Measurements from ENCODE around the gene NHERF2. TPM values are rescaled to one million over a fixed set of nuclear protein-coding genes. Genes with fewer than 3 reads are reported as not detected.

NHERF2 gene
- total and polyA plus RNA-seq, 9 of the 15 experiments (the other 6 are each of a cell fraction or from before 2014, with no cell fraction given): 0.15 to 42.0 (median 12.5) TPM

DNA sequence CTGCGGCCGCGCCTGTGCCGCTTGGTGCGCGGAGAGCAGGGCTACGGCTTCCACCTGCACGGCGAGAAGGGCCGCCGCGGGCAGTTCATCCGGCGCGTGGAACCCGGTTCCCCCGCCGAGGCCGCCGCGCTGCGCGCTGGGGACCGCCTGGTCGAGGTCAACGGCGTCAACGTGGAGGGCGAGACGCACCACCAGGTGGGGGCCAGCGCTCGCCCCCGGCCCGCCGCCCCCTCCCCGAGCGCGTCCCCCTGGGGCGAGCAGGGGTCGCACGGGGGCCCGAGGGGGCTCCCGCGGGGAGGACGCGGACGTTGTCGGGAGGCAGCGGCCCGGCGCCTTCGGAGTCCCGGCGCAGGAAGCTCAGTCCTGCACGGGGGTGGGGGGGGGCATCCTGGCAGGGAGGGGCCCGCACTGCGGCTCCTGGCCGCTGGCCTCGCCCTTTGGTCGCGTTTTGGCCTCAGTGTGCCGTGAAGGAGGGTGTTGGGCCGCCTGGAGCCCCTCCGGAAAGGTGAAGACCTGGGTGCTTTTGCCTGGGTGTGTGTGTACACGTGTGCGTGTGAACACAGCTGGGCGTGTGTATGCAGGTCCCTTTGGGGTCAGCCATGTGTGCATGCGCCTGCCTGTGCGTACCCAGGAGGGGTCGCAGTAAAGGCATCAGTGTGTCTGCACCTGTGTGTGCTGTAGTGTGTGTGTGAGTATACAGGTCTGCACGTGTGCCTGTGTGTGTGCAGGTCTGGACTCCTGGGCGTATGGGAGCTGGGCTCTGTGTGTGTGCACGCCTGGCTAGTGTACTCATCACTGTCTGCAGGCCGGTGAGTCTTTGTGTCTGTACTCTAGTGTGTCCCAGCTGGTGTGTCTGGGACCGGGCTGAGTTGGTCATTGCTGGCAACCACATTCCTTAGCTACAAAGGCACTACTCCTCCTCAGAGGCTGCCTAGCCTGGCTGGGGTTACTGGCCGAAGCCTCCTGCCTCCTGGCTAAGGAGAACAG, 615 bp downstream of the NHERF2 start (continued):
- TF ChIP-seq, protein P1, sequence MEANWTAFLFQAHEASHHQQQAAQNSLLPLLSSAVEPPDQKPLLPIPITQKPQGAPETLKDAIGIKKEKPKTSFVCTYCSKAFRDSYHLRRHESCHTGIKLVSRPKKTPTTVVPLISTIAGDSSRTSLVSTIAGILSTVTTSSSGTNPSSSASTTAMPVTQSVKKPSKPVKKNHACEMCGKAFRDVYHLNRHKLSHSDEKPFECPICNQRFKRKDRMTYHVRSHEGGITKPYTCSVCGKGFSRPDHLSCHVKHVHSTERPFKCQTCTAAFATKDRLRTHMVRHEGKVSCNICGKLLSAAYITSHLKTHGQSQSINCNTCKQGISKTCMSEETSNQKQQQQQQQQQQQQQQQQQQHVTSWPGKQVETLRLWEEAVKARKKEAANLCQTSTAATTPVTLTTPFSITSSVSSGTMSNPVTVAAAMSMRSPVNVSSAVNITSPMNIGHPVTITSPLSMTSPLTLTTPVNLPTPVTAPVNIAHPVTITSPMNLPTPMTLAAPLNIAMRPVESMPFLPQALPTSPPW (CRISPR knock-in tag; IDR thresholded peaks at IDR 0.05): peak; percentile 71
- TF ChIP-seq, protein P2, sequence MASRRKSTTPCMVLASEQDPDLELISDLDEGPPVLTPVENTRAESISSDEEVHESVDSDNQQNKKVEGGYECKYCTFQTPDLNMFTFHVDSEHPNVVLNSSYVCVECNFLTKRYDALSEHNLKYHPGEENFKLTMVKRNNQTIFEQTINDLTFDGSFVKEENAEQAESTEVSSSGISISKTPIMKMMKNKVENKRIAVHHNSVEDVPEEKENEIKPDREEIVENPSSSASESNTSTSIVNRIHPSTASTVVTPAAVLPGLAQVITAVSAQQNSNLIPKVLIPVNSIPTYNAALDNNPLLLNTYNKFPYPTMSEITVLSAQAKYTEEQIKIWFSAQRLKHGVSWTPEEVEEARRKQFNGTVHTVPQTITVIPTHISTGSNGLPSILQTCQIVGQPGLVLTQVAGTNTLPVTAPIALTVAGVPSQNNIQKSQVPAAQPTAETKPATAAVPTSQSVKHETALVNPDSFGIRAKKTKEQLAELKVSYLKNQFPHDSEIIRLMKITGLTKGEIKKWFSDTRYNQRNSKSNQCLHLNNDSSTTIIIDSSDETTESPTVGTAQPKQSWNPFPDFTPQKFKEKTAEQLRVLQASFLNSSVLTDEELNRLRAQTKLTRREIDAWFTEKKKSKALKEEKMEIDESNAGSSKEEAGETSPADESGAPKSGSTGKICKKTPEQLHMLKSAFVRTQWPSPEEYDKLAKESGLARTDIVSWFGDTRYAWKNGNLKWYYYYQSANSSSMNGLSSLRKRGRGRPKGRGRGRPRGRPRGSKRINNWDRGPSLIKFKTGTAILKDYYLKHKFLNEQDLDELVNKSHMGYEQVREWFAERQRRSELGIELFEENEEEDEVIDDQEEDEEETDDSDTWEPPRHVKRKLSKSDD (conservative IDR thresholded peaks at IDR 0.05; ENCODE audit: low read length): no peak
- no peak for TF ChIP-seq ZNF121 (CRISPR knock-in tag; conservative IDR thresholded peaks at IDR 0.05)
- TF ChIP-seq HMG20B (CRISPR knock-in tag; IDR thresholded peaks at IDR 0.05): no peak
- TF ChIP-seq TAF15 (IDR thresholded peaks at IDR 0.05; ENCODE audit: low read depth, low read length): no peak
- no peak for TF ChIP-seq JUN (IDR thresholded peaks at IDR 0.05; ENCODE audit: borderline replicate concordance, low read depth, low read length)
- TF ChIP-seq JUN (CRISPR knock-in tag; IDR thresholded peaks at IDR 0.05; ENCODE audit: borderline replicate concordance): no peak
- no peak for TF ChIP-seq PHB (CRISPR knock-in tag; IDR thresholded peaks at IDR 0.05)
- peak; percentile 28; the same call in 1 of the 2 replicates for TF ChIP-seq SMARCE1 (IDR thresholded peaks at IDR 0.05)
- no peak for TF ChIP-seq ZFP36 (IDR thresholded peaks at IDR 0.05; ENCODE audit: low read depth, low read length, partially characterized antibody)
- TF ChIP-seq ZBTB40 (IDR thresholded peaks at IDR 0.05): no peak; the same call in 1 of the 2 replicates
- no peak for TF ChIP-seq ZBTB40 (CRISPR knock-in tag; IDR thresholded peaks at IDR 0.05)
- TF ChIP-seq RBBP5 (IDR thresholded peaks at IDR 0.05; ENCODE audit: borderline replicate concordance, insufficient read depth, low read length, poor library complexity, severe bottlenecking): peak; percentile 54

All from K562 (cell line).